GM21390 (cell line): ENCODE measurements around the gene MESP1.

Source experiments
- ATAC-seq: cut with Tn5 transposase; IDR thresholded peaks from one replicate; pipeline ENCODE4 v1.9.1; 2021; ENCODE audit not compliant: unreplicated experiment

Gene MESP1

GRCh38 chr15:89731275-89731674, 19.8 kb downstream of the MESP1 start:
- ATAC-seq, result no peak

DNA sequence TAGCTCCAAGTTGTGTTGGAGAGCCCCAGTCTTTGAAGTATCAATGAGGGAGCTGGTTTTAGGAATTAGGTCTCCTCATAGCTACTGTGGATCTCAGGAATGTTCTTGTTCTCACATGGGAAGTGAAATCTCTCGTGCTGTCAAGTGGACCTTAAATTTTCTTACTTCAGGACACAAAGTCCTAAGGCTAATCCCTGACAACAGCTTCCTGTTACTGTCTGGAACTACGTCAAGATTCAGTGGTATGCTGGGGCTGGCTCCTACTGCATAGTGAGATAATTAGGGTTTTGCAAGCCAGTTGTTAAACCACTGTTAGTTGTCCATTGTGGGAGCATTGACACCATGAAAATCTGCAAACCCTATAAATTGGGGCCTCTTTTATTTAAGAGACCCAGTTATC, 22.8 kb downstream of the MESP1 start:
- no peak for ATAC-seq

GRCh38 chr15:89725064-89725463, 26.0 kb downstream of the MESP1 start:
- no peak for ATAC-seq

DNA sequence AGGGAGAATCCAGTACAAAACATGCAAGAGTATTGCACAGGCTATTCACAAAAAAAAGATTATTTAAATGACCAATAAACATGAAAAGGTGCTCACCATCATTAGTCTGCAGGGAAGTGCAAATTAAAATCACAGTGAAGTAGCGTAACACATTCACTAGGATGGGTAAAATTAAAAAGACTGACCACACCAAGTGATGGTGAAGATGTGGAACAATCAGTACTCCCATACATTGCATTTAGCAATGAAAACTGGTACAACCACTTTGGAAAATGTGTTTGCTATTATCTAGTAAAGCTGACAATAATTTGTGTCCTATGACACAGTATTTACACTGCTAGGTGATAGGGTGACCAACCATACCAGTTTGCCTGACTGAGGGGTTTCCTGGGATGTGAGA, 26.4 kb downstream of the MESP1 start:
- ATAC-seq, result no peak

GRCh38 chr15:89723031-89723430, 28.0 kb downstream of the MESP1 start:
- ATAC-seq, result no peak

- ATAC-seq, result no peak
Observed at GRCh38 chr15:89714775-89715174, 36.3 kb downstream of the MESP1 start.

DNA sequence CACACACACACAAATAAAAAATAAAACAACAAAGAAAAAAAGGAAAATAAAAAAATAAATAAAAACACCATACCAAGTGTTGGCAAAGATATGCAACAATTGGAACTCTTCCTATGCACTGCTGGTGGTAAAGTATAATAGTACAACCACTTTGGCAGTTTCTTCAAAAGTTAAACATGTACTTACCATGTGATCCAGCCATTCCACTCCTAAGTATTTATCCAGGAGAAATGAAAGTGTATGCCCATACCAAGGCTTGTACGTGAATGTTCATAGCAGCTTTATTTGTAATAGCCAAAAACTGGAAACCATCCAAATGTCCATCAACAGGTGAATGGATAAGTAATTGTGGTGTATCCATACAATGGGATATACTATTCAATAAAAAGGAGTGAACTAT, 43.5 kb downstream of the MESP1 start:
- ATAC-seq, result no peak

GRCh38 chr15:89704411-89704810, 46.6 kb downstream of the MESP1 start:
- no peak for ATAC-seq
